ENCODE results near the gene TCERG1L.

DNA sequence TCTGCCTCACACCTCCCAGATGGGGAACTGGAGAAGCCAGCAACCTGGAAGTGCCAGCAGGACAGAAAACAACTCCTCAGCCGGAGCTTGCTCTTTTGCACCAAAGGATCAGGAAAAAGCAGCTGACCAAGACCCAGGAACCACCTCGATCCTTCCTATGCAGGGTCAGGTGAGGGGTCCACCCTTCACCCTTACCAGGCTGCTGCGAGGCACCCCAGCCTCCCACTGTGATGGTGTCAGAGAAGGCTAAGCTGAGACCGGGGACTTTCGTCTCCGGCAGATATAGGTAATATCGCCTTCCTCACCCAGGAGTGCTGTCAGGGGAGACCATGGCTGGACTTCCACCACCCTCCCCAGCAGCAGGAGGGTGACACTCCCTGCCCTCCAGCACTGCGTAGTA, 254.7 kb downstream of the TCERG1L start:
- no peak for TF ChIP-seq TAF1 (IDR thresholded peaks at IDR 0.05; ENCODE audit: borderline replicate concordance, insufficient read depth, low read length)
- no peak for TF ChIP-seq POLR2AphosphoS5 (IDR thresholded peaks at IDR 0.05; ENCODE audit: low read depth, low read length)
- no peak for TF ChIP-seq SIN3A (IDR thresholded peaks at IDR 0.05; ENCODE audit: borderline replicate concordance, insufficient read depth, low read length)
- TF ChIP-seq, protein P1, sequence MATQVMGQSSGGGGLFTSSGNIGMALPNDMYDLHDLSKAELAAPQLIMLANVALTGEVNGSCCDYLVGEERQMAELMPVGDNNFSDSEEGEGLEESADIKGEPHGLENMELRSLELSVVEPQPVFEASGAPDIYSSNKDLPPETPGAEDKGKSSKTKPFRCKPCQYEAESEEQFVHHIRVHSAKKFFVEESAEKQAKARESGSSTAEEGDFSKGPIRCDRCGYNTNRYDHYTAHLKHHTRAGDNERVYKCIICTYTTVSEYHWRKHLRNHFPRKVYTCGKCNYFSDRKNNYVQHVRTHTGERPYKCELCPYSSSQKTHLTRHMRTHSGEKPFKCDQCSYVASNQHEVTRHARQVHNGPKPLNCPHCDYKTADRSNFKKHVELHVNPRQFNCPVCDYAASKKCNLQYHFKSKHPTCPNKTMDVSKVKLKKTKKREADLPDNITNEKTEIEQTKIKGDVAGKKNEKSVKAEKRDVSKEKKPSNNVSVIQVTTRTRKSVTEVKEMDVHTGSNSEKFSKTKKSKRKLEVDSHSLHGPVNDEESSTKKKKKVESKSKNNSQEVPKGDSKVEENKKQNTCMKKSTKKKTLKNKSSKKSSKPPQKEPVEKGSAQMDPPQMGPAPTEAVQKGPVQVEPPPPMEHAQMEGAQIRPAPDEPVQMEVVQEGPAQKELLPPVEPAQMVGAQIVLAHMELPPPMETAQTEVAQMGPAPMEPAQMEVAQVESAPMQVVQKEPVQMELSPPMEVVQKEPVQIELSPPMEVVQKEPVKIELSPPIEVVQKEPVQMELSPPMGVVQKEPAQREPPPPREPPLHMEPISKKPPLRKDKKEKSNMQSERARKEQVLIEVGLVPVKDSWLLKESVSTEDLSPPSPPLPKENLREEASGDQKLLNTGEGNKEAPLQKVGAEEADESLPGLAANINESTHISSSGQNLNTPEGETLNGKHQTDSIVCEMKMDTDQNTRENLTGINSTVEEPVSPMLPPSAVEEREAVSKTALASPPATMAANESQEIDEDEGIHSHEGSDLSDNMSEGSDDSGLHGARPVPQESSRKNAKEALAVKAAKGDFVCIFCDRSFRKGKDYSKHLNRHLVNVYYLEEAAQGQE (IDR thresholded peaks at IDR 0.05; ENCODE audit: insufficient read depth in 1 of 2, low read depth in 2 of 2, low read length in 2 of 2), result no peak
